Measurements from ENCODE around the gene CHERP.

- TF ChIP-seq ZNF274 (IDR thresholded peaks at IDR 0.05; ENCODE audit: low read depth, low read length) (no peak), YY1 (IDR thresholded peaks at IDR 0.05; ENCODE audit: insufficient read depth, insufficient read length) (no peak)
These were observed 37.1 kb upstream of the CHERP start for GRCh38 chr19:16579381-16579780.
